HEK293T (cell line): ENCODE results near the gene SNX18.

Source experiments
- ARNT ChIP-seq: fragments of 450-650 bp; IDR thresholded peaks from 2 replicates; pipeline ENCODE4 v1.6.1; 2017; ENCODE audit warnings: mild to moderate bottlenecking
- BHLHE40 ChIP-seq: fragments of 450-650 bp; IDR thresholded peaks from 2 replicates; pipeline ENCODE4 v1.6.1; 2016; ENCODE audit warnings: mild to moderate bottlenecking, moderate library complexity, borderline replicate concordance
- CTBP1 ChIP-seq: fragments of 450-650 bp; IDR thresholded peaks from 2 replicates; pipeline ENCODE4 v1.6.1; 2016; ENCODE audit warnings: borderline replicate concordance
- ELF4 ChIP-seq: fragments of 450-650 bp; IDR thresholded peaks from 2 replicates; pipeline ENCODE4 v1.6.1; 2017; ENCODE audit warnings: antibody characterized with exemption
- FOXK2 ChIP-seq: fragments of 450-650 bp; IDR thresholded peaks from 2 replicates; pipeline ENCODE4 v1.6.1; 2016; ENCODE audit warnings: mild to moderate bottlenecking
- FOXM1 ChIP-seq: fragments of 450-650 bp; IDR thresholded peaks from 2 replicates; pipeline ENCODE4 v1.6.1; 2017; ENCODE audit warnings: mild to moderate bottlenecking, borderline replicate concordance
- HDGF ChIP-seq: fragments of 450-650 bp; IDR thresholded peaks from 2 replicates; pipeline ENCODE4 v1.6.1; 2017; ENCODE audit warnings: antibody characterized with exemption, borderline replicate concordance
- L3MBTL2 ChIP-seq: fragments of 450-650 bp; conservative IDR thresholded peaks from 2 replicates; pipeline ENCODE4 v1.6.1; 2016; ENCODE audit warnings: mild to moderate bottlenecking
- PKNOX1 ChIP-seq: fragments of 450-650 bp; IDR thresholded peaks from 2 replicates; pipeline ENCODE4 v1.6.1; 2016
- SP1 ChIP-seq: fragments of 450-650 bp; IDR thresholded peaks from 2 replicates; pipeline ENCODE4 v1.6.1; 2017
- SUZ12 ChIP-seq: fragments of 450-650 bp; IDR thresholded peaks from 2 replicates; pipeline ENCODE4 v1.6.1; 2016; ENCODE audit warnings: mild to moderate bottlenecking
- TARDBP ChIP-seq: fragments of 450-650 bp; IDR thresholded peaks from 2 replicates; pipeline ENCODE4 v1.6.1; 2016

GRCh38 chr5:54581831-54582548 lies 64.4 kb downstream of the SNX18 start:
- TF ChIP-seq CTBP1: no peak
- TF ChIP-seq PKNOX1: no peak
- no peak for TF ChIP-seq BHLHE40
- TF ChIP-seq SP1: no peak
- TF ChIP-seq SUZ12: no peak
- no peak for TF ChIP-seq TARDBP
- no peak for TF ChIP-seq ELF4
- TF ChIP-seq HDGF: no peak
- TF ChIP-seq ARNT: no peak
- TF ChIP-seq FOXM1: no peak
- no peak for TF ChIP-seq FOXK2
- TF ChIP-seq L3MBTL2: no peak
